SK-MEL-5 (cell line): ENCODE measurements around the gene PKDCC. TPM values are rescaled to one million over a fixed set of nuclear protein-coding genes. Genes with fewer than 3 reads are reported as not detected.
"Not testable (repeated sequence)": the region's sequence is repeated elsewhere in the genome, so short reads cannot be mapped to it uniquely, and the experiment has no call there.

Experiments used
- DNase-seq: peaks from one replicate; pipeline ENCODE4 v3.0.0-alpha.2; 2016; ENCODE audit warnings: low read depth, low spot score
- in situ Hi-C: cut with HindIII; loops from 2 replicates; pipeline ENCODE4 v1.10.0; 2016; ENCODE audit warnings: low sequenced_read_pairs, high pct_unique_total_duplicates, low pct_unique_long_range_greater_than_20kb
- total RNA-seq: library from RNA; depleted of rRNA; stranded (reverse); fragments of >200 nt; shearing (Covaris generic); gene quantifications from 2 replicates; pipeline ENCODE4 v1.2.3, GENCODE V29; 2014

The PKDCC gene
- total RNA-seq, 1 experiment from 2014 or later, result 15.1 TPM

DNA sequence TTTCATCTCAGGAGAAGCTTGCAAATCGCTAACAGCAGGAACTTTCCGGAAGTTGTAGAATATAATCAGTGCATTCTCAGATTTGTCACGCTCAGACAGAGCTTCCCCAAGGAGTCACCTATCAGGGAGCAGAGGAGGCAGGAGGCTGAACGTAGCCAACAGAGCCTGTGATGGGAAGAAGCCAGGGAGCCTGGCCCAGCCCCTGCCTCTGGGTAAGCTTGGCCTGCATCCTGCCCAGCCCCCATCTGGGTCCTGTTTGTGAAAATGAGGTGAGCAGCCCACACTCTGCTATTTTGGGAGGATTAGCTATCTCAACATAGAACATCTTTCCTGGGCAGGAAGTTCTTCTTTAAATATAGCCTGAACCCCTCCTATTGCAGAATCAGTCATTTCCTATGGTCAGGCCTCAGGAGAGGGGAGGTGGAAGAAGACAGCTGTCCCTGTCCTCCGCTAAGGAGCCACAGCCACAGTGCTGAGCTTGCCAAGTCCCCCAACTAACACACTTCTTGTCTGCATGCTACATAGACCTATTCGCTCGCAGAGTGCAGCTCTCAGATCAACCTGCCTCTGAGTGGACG is 19.2 kb upstream of the PKDCC start:
- in situ Hi-C loops, result no loop called here
- DNase-seq, result no peak

DNA sequence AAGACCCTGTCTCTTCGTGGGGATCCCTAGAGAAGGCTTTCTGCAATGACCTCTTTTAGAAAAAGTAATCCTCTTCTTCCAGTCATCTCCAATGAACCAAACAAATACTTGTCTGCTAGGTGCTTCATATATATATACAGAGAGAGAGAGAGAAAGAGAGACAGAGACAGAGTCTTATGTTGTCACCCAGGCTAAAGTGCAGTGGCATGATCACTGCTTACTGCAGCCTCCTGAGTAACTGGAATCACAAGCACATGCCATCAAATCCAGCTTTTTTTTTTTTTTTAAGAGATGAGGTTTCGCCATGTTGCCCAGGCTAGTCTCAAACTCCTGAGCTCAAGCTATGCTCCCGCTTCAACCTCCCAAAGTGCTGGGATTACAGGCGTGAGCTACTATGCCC is 18.6 kb upstream of the PKDCC start:
- no peak for DNase-seq
- in situ Hi-C loops, result no loop called here

DNA sequence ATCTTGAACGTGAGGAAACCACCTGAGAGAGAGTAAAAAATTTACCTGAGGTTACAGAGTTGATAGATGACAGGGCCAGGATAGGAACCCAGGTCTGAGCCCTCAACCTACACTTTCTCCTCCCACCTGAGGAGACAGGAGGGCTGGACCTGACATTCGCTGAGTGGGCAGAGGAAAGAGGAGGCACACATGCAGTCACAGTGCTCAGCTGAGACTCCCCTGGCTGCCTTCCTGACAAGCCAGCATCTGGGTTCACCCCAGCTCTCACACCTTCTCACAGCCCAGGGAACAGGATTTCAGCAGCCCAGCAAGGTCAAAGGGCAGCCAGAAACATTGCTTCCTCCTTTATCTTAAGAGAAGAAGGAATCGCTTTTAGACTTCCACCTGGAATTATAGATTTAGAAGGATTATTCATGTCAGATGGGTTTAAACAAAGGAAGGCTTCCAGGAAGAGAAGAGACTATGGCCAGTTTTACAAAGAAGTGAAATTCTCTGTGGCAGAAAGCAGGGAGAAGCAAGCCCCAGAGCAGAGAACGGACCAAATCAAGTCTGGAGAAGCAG is 18.1 kb upstream of the PKDCC start:
- DNase-seq, result no peak
- in situ Hi-C loops, result no loop called here

DNA sequence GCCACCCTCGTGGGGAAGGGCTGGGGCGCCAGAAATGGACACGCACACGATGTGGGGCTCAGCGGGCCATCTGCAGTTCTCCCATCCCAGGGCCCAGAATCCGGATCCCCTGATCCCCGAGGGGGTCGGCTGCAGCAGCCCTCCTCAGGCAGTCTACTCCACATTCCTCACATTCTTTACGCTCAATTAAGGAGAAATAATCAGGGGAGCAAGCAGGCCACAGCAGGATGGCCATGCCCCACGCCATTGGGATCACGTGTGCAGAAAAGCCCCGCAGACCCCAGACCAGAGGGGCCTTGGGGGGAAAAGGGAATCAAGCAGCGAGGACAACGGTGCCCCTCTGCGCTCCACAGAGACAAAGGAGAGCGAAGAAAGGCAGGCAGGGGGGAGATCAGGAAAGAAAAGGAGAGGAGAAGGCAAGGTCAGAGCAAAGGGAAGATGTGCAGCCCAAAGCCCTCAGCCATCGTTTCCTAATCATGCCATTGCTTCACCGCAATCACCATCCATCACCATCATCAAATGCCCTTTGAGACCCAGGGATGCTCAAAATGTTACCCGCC is 17.5 kb upstream of the PKDCC start:
- in situ Hi-C loops, result no loop called here
- DNase-seq, result no peak

DNA sequence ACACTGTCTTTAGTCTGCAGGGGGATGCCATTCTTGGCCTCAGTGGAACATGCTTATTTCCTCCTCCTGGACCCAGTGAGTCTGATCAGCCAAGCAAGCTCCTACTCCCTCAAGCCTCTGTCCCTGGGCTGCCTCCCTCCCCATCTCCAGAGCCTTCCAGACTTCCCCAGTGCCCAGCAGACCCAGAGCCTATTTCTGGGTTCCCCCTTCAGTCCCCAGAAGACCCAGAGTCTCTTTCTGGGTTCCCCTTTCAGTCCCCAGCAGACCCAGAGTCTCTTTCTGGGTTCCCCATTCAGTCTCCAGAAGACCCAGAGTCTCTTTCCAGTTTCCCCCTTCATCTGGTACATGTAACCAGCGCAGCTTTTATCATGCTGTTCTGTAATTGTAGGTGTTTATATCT is 17.0 kb upstream of the PKDCC start:
- in situ Hi-C loops, result no loop called here
- DNase-seq, result no peak

DNA sequence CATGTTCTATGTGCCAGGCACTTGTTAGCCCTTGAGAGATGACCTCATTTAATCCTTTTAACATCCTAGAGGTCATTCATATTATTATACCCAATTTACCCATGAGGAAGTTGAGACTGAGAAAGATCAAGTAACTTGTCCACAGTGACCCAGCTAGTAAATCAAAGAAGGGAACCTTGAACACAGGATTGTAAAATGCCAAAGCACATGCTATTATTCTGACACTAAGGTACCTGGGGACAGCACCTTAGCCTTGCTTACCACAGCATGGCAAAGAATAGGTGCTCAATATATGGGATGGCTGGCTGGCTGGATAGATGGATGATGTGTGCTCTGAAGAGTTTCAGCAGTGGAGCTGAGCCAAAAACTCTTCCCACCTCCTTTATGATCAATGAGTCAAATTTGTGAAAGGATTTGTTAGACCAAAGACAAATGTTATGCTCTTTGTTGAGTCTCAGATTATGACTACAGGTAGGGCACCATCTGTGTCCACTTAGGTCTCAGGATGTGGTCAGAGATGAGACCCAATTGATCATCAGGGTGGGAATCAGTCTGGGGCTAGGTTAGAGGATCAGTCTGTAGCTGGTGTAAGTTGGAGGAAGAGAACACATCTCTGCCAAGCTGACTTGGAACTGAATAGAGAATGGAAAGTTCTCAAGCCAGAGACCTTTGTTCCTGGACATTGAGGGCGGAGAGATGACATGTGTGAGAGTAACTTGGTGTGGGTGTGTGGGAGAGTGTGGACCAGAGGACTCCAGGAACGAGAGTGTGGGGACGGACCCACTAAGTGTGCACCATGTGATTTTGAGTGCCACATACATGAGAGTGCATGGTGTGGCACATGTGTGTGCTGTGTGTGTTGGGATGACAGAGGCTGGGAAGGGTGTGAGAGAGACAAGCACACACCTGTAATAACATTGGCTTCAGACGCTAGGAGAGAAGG is 16.3 kb upstream of the PKDCC start:
- DNase-seq, result no peak
- in situ Hi-C loops, result no loop called here

DNA sequence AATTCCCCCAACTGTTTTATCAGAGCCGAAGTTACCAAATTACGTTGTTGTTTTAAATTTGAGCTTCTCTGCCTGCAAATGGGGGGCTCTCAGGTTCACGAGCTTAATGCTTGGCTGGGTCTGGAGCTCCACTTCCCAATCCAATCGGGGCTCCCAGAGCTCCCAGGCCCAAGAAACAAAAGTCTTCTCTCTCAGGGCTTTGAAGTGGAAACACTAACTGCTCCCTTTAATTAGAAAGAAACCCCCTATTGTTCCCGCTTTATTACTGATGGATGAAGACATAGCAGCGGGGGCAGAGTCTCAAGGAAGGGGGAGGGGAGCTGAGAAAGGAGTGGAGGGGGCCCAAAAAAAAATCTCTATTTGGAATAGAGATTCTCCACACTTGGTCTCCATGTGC is 15.6 kb upstream of the PKDCC start:
- DNase-seq, result no peak
- in situ Hi-C loops, result no loop called here

DNA sequence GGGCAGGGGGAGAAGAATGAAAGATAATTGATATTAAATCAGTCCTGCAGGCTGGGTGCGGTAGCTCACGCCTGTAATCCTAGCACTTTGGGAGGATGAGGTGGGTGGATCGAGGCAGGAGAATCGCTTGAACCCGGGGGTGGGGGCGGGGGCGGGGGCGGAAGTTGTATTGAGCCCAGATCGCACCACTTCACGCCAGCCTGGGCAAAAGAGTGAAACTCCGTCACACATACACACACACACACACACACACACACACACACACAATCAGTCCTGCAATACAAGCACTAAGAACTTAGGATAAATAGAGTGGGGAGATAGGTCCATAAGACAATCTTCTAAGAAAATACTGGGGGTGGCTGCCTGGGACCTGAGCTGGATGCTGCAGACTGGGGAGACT is 15.1 kb upstream of the PKDCC start:
- no peak for DNase-seq
- in situ Hi-C loops, result no loop called here

DNA sequence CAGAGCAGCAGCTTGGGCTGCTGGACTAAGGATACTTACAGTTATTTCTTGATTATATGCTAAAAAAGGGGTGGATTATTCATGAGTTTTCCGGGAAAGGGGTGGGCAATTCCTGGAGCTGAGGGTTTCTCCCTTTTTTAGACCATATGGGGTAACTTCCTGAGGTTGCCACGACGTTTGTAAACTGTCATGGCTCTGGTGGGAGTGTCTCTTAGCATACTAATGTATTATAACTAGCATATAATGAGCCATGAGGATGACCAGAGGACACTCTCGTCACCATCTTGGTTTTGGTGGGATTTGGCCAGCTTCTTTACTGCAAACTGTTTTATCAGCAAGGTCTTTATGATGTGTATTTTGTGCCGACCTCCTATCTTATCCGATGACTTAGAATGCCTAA is 13.7 kb upstream of the PKDCC start:
- in situ Hi-C loops, DNase-seq: not testable (repeated sequence)

DNA sequence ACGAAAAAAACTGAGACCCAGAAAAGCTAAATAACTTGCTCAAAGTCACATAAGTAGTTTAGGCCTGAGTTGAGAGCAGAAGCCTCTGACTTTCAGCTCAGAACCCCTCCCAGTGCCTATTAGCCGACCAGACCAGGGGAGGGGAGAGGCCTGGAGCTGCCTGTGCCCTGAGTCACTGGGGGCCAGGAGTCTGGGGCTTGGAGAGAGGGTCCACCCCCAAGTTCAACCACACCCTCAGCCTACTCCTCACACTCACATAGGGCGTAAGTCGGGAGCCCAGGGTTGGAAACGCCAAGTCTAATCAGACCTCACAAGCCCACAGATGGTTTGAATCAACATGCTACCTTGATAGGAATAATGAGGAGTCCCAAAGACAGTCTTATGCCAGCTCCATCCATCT is 12.6 kb upstream of the PKDCC start:
- in situ Hi-C loops, result no loop called here
- DNase-seq, result no peak

DNA sequence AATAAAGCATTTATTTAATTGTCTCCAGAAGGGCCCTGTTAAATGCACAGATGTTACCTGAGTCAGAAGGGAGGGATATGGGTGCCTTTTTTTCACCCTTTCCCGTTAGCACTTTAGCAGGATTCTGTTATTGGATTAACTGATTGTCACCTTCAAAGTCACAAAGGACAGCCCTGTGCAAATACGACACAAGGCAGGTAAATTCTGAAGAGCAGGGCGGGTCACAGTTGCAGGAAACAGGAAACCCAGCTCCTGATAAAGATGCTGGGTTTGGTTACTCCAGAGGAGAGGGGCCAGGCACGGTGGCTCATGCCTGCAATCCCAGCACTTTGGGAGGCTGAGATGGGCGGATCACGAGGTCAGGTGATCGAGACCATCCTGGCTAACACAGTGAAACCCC is 11.4 kb upstream of the PKDCC start:
- in situ Hi-C loops, result no loop called here
- DNase-seq, result no peak

DNA sequence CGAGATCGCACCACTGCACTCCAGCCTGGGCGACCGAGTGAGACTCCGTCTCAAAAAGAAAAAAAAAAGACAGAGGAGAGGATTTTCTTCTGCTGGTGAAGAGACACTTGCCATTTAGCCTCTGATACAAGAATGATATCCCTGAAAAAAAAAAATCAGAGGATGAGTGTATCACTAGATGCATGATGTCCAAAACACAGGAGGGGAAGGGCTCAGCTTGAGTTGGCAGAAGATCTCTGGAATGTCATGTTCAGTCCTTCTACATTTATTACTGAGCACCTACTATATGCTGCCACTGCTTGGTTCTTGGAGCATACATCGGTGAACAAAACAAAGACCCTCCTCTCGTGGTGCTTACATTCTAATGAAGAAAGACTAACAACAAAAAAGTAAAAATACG is 10.9 kb upstream of the PKDCC start:
- DNase-seq, result no peak
- in situ Hi-C loops, result no loop called here

DNA sequence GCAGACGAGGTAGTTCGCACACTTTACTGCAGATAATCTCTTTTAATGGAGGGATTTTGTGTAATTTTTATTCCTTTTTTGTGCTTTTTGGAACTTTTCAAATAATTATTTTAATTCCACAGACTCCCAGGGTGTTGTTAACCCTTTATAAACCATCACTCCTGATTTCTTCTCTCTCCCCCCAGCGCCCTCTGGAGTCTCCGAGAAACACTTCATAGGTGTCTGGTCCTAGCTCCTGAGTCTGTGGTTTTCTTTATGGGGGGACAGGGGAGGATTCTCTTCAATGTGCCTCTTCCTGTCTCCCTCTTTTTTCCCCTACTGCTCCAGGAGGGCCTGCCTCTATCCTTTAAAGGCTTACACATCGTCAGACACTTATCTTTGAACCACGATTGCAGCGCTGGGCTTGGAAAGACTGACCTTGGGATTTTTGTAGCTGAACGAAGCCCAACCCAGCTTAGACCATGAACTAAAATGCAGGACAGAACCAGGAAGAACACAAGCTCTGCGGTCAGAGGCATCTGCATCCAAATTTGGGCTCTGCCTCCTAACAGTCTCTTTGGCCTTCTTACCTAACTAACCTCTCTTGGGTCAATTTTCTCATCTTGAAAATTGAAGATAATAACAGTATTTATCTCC is 7.1 kb upstream of the PKDCC start:
- DNase-seq, result peak; percentile 32
- in situ Hi-C loops, result no loop called here

DNA sequence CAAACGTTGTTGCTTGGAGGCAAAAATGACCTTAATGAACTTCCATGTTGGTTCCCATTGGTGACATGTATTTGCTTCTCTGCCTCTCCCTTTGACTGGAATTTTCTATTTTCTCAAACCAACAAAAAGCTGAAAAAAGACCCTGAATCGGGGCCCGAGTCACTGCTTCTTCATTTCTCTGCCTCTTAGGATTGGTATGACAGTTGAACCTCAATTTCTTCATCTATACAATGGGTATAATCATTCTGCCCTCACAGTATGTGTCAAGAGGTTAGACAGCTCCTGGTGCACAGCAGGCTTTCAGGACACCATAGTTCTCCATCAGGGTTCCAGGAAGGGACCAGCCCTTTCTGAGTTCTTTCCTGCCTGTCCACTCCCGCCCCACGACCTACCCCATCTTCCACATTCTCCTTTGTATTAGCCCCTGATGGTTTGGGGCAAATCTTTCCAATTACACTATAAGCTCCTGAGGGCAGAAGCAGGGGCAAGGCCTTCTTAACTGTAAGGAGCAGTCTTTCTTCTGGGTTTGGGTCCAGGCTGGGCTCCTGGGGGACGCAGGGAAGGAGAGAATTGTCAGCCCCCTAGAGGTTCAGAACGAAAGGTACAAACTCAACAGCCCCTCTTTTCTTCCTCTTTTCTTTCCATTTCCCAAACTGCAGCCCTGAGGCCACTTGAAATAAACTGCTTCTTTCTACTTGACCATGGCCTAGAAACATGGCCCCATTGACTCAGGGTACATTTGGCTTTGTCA is 6.3 kb upstream of the PKDCC start:
- in situ Hi-C loops, result no loop called here
- DNase-seq, result no peak

DNA sequence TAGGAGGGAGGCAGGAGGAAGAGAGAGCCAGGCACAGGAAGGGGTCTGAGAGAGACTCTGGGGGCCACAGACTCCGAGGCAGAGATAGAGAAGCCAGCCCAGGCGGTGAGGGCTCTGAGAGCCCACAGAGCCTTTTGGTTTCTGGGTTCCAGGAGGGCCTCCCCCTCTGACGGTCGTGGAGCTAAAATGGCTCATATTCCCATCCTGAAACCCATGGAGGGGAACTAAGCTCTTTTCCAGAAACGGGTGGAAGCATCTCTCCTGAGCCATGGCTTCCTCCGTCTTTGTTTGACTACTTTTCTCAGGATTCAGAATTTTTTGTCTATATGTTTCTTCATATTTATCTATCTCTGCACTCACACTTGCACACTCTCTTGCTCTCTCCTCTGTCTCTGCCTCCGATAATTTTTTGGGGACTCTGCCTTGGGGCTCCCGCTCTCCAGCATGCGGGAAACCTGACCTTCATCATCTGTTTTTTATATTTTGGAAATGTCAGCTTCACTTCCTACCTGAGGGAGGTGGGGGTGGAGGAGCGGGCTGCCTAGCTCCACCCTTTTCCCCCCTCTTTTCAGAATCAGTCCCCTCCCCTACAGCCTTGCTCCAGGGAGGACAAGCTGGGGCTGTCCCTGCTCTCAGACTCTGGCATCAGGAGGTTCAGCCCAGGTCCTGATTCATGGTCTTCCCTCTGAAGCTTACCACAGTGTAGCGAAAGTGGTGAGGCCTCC is 5.0 kb upstream of the PKDCC start:
- in situ Hi-C loops, result no loop called here
- no peak for DNase-seq

DNA sequence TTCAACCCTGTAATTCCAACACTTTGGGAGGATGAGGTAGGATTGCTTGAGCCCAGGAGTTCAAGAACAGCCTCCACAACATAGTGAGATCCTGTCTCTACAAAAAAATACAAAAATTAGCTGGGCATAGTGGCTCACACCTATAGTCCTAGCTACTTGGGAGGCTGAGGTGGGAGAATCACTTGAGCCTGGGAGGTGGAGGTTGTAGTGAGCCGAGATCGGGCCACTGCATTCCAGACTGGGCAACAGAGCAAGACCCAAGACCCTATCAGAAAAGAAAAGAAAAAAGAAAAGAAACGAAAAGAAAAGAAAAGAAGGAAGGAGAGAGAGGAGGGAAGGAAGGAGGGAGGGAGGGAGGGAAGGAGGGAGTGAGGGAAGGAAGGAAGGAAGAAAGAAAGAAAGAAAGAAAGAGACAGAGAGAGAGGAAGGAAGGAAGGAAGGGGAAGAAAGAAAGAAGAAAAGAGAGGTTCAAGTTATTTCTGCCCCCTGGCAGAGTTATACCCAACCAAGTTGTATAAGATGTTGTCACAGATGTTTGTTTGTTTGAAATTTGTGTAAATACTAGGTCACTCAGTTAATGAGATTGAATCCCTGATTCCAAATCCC is 3.9 kb upstream of the PKDCC start:
- DNase-seq, result no peak
- in situ Hi-C loops, result no loop called here

DNA sequence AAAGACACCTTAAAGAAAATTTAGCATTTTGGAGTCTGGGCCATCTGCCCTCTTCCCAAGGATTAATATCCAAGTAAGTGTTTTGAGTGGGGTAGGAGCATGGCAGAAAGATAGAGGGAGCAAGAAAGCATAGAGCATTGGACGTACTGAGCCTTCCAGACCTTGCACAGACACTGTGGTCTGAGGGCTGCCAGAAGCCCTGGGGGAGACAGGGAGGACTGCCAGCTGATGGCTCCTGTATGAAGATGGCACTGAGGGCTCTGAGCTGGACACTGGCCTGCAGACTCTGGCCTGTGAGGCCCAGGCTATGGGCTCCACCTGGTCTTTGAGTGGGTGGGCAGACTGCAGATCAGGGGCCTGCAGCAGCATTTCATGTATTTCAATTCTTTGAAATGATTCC is 2.9 kb upstream of the PKDCC start:
- in situ Hi-C loops, result no loop called here

More for the DNA sequence above, 2.9 kb upstream of the PKDCC start:
- no peak for DNase-seq
